Hematopoietic multipotent progenitor cell treated with erythropoietin and hydrocortisone succinate and interleukin-3 and kit ligand, for 15 days (in vitro differentiated cells): ENCODE results near the gene TMEM51.

Experiments
- DNase-seq: peaks from one replicate; pipeline ENCODE4 v3.0.0-alpha.2; 2015; ENCODE audit warnings: low spot score

Gene TMEM51

GRCh38 chr1:15196807-15197530 lies 43.4 kb downstream of the TMEM51 start:
- DNase-seq = no peak

- DNase-seq = no peak
These were observed 44.3 kb downstream of the TMEM51 start for GRCh38 chr1:15197591-15198447.

GRCh38 chr1:15198684-15199083 lies 45.1 kb downstream of the TMEM51 start:
- no peak for DNase-seq

- DNase-seq = no peak
These were observed 47.7 kb downstream of the TMEM51 start for GRCh38 chr1:15201221-15201620.

GRCh38 chr1:15201849-15202551 lies 48.5 kb downstream of the TMEM51 start:
- no peak for DNase-seq

GRCh38 chr1:15204931-15205330 lies 51.4 kb downstream of the TMEM51 start:
- DNase-seq = no peak

- DNase-seq = no peak
These were observed 52.2 kb downstream of the TMEM51 start for GRCh38 chr1:15205586-15206346.

- DNase-seq = no peak
These were observed 53.0 kb downstream of the TMEM51 start for GRCh38 chr1:15206418-15207030.

GRCh38 chr1:15207031-15207828 lies 53.7 kb downstream of the TMEM51 start:
- no peak for DNase-seq

- DNase-seq = no peak
These were observed 54.4 kb downstream of the TMEM51 start for GRCh38 chr1:15207829-15208429.

- DNase-seq = no peak
These were observed 57.3 kb downstream of the TMEM51 start for GRCh38 chr1:15210651-15211375.

- DNase-seq = no peak
These were observed 57.9 kb downstream of the TMEM51 start for GRCh38 chr1:15211424-15211823.

GRCh38 chr1:15212216-15212953 lies 58.8 kb downstream of the TMEM51 start:
- DNase-seq = no peak

GRCh38 chr1:15212954-15213291 lies 59.4 kb downstream of the TMEM51 start:
- DNase-seq = no peak

GRCh38 chr1:15213341-15213821 lies 59.8 kb downstream of the TMEM51 start:
- DNase-seq = no peak

GRCh38 chr1:15214527-15214926 lies 61.0 kb downstream of the TMEM51 start:
- no peak for DNase-seq

GRCh38 chr1:15215116-15215515 lies 61.6 kb downstream of the TMEM51 start:
- no peak for DNase-seq

- no peak for DNase-seq
These were observed 64.1 kb downstream of the TMEM51 start for GRCh38 chr1:15217654-15218053.
